GM19372 (cell line): ENCODE measurements around the gene PCDHB3.
"Not testable (repeated sequence)": the region's sequence is repeated elsewhere in the genome, so short reads cannot be mapped to it uniquely, and the experiment has no call there.

Source experiments
- ATAC-seq: cut with Tn5 transposase; IDR thresholded peaks from one replicate; pipeline ENCODE4 v1.9.1; 2021; ENCODE audit warnings: mild to moderate bottlenecking, low read depth, moderate library complexity; ENCODE audit not compliant: unreplicated experiment

Gene PCDHB3

GRCh38 chr5:141100243-141100805 is at the start of gene PCDHB3:
TSS of gene PCDHB3 (plus strand) at chr5:141100473. CDS start at chr5:141100650, 177 bp downstream.
- no peak for ATAC-seq

GRCh38 chr5:141050622-141051520 is 49.4 kb upstream of the PCDHB3 start, which contains the start of gene PCDHB1:
TSS of gene PCDHB1 (plus strand) at chr5:141051374. CDS start at chr5:141051471, 97 bp downstream.
- ATAC-seq = no peak

GRCh38 chr5:141051521-141051866 is 48.8 kb upstream of the PCDHB3 start:
- ATAC-seq = no peak

- no peak for ATAC-seq
Observed at GRCh38 chr5:141077826-141078225, 22.4 kb upstream of the PCDHB3 start.

- ATAC-seq = no peak
Observed at GRCh38 chr5:141082228-141082627, 18.0 kb upstream of the PCDHB3 start.

- ATAC-seq = no peak
Observed at GRCh38 chr5:141084487-141084989, 15.7 kb upstream of the PCDHB3 start.

- no peak for ATAC-seq
Observed at GRCh38 chr5:141094481-141095262, 5.6 kb upstream of the PCDHB3 start, which contains the start of gene PCDHB2. TSS of gene PCDHB2 (plus strand) at chr5:141094615. CDS start at chr5:141094791, 176 bp downstream.

- ATAC-seq = no peak
Observed at GRCh38 chr5:141095263-141095641, 5.0 kb upstream of the PCDHB3 start.

- ATAC-seq = not testable (repeated sequence)
Observed at GRCh38 chr5:141096181-141096580, 4.1 kb upstream of the PCDHB3 start.

GRCh38 chr5:141096586-141096985 is 3.7 kb upstream of the PCDHB3 start:
- ATAC-seq = not testable (repeated sequence)

GRCh38 chr5:141101059-141101458 is 786 bp downstream of the PCDHB3 start:
- no peak for ATAC-seq

GRCh38 chr5:141102070-141102469 is 1.8 kb downstream of the PCDHB3 start:
- not testable (repeated sequence) for ATAC-seq

GRCh38 chr5:141102471-141102870 is 2.2 kb downstream of the PCDHB3 start:
- ATAC-seq = not testable (repeated sequence)

- no peak for ATAC-seq
Observed at GRCh38 chr5:141105350-141105749, 5.1 kb downstream of the PCDHB3 start.

- ATAC-seq = no peak
Observed at GRCh38 chr5:141119250-141119649, 19.0 kb downstream of the PCDHB3 start.

GRCh38 chr5:141121563-141121962 is 21.3 kb downstream of the PCDHB3 start, which contains the start of gene PCDHB4:
TSS of gene PCDHB4 (plus strand) at chr5:141121818. CDS start at chr5:141121999, 181 bp downstream.
- no peak for ATAC-seq

GRCh38 chr5:141121985-141122384 is 21.7 kb downstream of the PCDHB3 start:
- ATAC-seq = no peak

GRCh38 chr5:141123396-141124135 is 23.3 kb downstream of the PCDHB3 start:
- ATAC-seq = not testable (repeated sequence)

- ATAC-seq = no peak
Observed at GRCh38 chr5:141127305-141127704, 27.0 kb downstream of the PCDHB3 start.
